Endothelial cell (in vitro differentiated cells): ENCODE measurements around the gene USF2. TPM values are rescaled to one million over a fixed set of nuclear protein-coding genes. Genes with fewer than 3 reads are reported as not detected.

ENCODE experiments used
- DNase-seq: peaks from one replicate; pipeline ENCODE4 v3.0.0; 2021; ENCODE audit warnings: low spot score
- H3K27ac Mint-ChIP-seq: one replicate; pipeline ENCODE4 v1.8.0; 2021; ENCODE audit warnings: mixed read lengths, inconsistent platforms; ENCODE audit not compliant: unreplicated experiment
- H3K27me3 Mint-ChIP-seq: one replicate; pipeline ENCODE4 v1.8.0; 2021; ENCODE audit warnings: mild to moderate bottlenecking, moderate library complexity, mixed read lengths, inconsistent platforms; ENCODE audit not compliant: unreplicated experiment
- H3K36me3 Mint-ChIP-seq: one replicate; pipeline ENCODE4 v1.8.0; 2021; ENCODE audit warnings: mild to moderate bottlenecking, low read depth, mixed read lengths, inconsistent platforms; ENCODE audit not compliant: unreplicated experiment
- H3K4me1 Mint-ChIP-seq: one replicate; pipeline ENCODE4 v1.8.0; 2021; ENCODE audit warnings: mild to moderate bottlenecking, mixed read lengths, inconsistent platforms; ENCODE audit not compliant: unreplicated experiment
- H3K4me3 Mint-ChIP-seq: one replicate; pipeline ENCODE4 v1.8.0; 2021; ENCODE audit warnings: mild to moderate bottlenecking, mixed read lengths, inconsistent platforms; ENCODE audit not compliant: unreplicated experiment
- H3K9me3 Mint-ChIP-seq: one replicate; pipeline ENCODE4 v1.8.0; 2021; ENCODE audit warnings: mixed read lengths, inconsistent platforms; ENCODE audit not compliant: unreplicated experiment
- total RNA-seq: library from RNA; stranded (reverse); fragmentation: NEBNext Ultra II Directional; extraction: Animal tissue kit (Norgen Biotek cat#: 25700); gene quantifications from one replicate; pipeline ENCODE4 v1.2.1, GENCODE V29; 2021; ENCODE audit not compliant: unreplicated experiment
- TF ChIP-seq, protein P1 (sequence below): fragments of 200-600 bp; sonication (generic); IDR thresholded peaks from one replicate; pipeline ENCODE4 v1.5.0; 2021; ENCODE audit warnings: antibody characterized with exemption; ENCODE audit not compliant: unreplicated experiment

USF2 gene
- total RNA-seq, 1 donor from 2014 or later, result 92.2 TPM

DNA sequence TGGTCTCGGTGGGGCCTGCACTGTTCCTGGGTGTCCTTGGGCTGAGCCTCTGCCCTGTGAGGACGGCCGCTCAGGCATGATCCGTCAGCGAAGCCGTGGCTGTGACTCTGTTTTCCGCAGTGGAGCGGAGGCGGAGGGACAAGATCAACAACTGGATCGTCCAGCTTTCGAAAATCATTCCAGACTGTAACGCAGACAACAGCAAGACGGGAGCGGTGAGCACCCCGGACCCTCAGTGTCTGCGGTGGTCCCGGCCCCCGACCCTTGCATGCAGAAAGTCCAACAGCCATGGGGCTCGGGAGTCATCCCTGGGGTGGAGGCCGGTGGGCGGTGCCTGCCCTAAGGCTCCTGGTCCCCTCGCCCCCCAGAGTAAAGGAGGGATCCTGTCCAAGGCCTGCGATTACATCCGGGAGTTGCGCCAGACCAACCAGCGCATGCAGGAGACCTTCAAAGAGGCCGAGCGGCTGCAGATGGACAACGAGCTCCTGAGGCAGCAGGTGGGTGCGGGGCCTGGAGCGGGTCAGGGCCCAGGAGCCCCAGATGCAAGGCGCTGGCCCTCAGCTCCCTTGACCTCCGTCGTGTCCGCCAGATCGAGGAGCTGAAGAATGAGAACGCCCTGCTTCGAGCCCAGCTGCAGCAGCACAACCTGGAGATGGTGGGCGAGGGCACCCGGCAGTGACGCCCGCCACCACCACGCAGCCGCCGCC lies 10.0 kb downstream of the USF2 start:
- Mint-ChIP-seq H3K27me3 (peaks cover 12% of the 10 kb centered on the region), H3K9me3 (no peaks in the 10 kb centered on the region), H3K27ac (no peak overlapping the region), H3K4me3 (no peak overlapping the region), H3K36me3 (peaks cover 23% of the 10 kb centered on the region), H3K4me1 (no peaks in the 10 kb centered on the region)
- TF ChIP-seq, protein P1, sequence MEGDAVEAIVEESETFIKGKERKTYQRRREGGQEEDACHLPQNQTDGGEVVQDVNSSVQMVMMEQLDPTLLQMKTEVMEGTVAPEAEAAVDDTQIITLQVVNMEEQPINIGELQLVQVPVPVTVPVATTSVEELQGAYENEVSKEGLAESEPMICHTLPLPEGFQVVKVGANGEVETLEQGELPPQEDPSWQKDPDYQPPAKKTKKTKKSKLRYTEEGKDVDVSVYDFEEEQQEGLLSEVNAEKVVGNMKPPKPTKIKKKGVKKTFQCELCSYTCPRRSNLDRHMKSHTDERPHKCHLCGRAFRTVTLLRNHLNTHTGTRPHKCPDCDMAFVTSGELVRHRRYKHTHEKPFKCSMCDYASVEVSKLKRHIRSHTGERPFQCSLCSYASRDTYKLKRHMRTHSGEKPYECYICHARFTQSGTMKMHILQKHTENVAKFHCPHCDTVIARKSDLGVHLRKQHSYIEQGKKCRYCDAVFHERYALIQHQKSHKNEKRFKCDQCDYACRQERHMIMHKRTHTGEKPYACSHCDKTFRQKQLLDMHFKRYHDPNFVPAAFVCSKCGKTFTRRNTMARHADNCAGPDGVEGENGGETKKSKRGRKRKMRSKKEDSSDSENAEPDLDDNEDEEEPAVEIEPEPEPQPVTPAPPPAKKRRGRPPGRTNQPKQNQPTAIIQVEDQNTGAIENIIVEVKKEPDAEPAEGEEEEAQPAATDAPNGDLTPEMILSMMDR, result no peak
- no peak for DNase-seq

DNA sequence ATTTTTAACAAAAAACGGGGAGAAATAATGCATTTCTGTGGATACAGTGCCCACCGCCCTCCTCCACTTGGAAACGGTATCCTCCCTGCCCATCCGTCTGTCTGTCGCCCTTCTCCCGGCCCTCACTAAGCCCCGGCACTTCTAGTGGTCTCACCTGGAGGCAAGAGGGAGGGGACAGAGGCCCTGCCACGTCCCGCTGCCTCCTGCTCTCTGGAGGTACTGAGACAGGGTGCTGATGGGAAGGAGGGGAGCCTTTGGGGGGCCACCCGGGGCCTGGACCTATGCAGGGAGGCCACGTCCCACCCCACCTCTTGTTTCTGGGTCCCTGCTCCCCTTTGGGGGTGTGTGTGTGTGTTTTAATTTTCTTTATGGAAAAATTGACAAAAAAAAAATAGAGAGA lies 10.6 kb downstream of the USF2 start:
- no peak overlapping the region for H3K4me3 Mint-ChIP-seq
- H3K9me3 Mint-ChIP-seq, result no peaks in the 10 kb centered on the region
- peaks cover 17% of the 10 kb centered on the region for H3K36me3 Mint-ChIP-seq
- H3K27me3 Mint-ChIP-seq, result peaks cover 12% of the 10 kb centered on the region
- TF ChIP-seq, protein P1, result no peak
- H3K27ac Mint-ChIP-seq, result no peak overlapping the region
- H3K4me1 Mint-ChIP-seq, result no peaks in the 10 kb centered on the region
- DNase-seq, result no peak

DNA sequence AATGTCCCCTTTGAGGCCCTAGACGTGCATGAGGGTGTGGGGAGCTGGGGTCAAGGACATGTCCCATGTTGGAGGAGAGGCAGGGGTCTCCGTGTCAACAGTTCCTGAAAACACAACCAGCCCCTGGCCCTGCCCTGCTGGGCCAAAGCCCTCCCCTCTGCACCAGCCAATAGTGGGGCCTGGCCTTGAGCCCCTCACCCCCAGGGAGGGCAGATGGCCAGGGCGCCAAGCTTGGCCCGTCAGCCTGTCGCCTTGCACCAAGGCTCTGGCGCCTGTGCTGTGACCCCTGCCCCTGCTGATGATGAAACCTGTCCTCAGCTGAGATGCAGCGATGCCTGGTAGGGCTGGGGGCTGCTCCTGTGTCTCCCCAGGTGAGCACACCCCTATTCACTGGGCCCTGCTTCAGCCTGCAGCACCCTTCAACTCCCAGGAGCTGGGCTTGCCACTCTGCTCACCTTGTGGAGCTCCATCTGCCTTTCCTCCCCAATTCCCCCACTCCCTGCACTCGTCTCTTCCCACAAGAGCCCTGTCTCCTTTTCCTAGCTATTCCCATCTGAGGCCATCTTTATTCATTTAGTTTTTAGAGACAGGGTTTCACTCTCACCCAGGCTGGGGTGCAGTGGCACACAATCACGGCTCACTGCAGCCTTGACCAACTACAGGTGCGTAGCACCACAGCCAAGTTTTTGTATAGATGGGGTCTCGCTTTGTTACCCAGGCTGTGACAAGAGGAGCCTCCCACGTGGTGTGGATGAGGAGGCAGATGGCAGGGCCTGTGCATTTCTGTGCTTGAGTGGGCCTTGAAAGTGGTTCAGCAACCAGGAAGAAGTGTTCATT lies 11.4 kb downstream of the USF2 start:
- Mint-ChIP-seq H3K4me3 (no peak overlapping the region), H3K9me3 (no peaks in the 10 kb centered on the region), H3K27me3 (peaks cover 12% of the 10 kb centered on the region), H3K36me3 (peaks cover 11% of the 10 kb centered on the region), H3K4me1 (no peaks in the 10 kb centered on the region), H3K27ac (no peak overlapping the region)
- DNase-seq, result no peak
- TF ChIP-seq, protein P1, result no peak

DNA sequence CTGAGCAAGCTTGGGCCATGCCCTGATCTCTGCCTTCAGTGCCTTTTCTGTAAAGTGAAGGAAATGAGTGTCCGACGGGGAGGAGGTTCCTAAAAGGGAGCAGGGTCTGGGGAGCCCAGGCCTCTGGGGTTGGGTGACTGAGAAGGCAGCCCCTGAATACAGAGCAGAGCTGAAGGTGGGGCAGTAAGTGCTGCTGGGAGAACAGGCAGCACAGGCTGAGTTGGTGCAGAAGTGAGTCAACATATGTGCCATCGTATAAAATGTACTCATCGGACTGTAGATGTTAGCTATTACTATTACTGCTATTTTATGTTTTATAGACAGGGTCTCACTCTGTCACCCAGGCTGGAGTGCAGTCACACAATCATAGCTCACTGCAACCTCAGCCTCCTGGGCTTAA lies 12.5 kb downstream of the USF2 start:
- H3K4me1 Mint-ChIP-seq, result no peaks in the 10 kb centered on the region
- no peaks in the 10 kb centered on the region for H3K9me3 Mint-ChIP-seq
- peaks cover 4% of the 10 kb centered on the region for H3K36me3 Mint-ChIP-seq
- no peak overlapping the region for H3K4me3 Mint-ChIP-seq
- no peak for DNase-seq
- no peak overlapping the region for H3K27ac Mint-ChIP-seq
- peaks cover 12% of the 10 kb centered on the region for H3K27me3 Mint-ChIP-seq
- TF ChIP-seq, protein P1, result no peak
